IMR-90 (cell line): ENCODE results near the gene CAV3.

Experiments used
- CTCF ChIP-seq: conservative IDR thresholded peaks from 2 replicates; pipeline ENCODE4 v1.5.1; 2012; ENCODE audit warnings: mild to moderate bottlenecking, low read depth, low read length, improper control_type of control experiment
- MAZ ChIP-seq: IDR thresholded peaks from 2 replicates; pipeline ENCODE4 v1.6.1; 2012; ENCODE audit warnings: low read depth, mild to moderate bottlenecking, low read length, improper control_type of control experiment, moderate library complexity, borderline replicate concordance
- MXI1 ChIP-seq: IDR thresholded peaks from 2 replicates; pipeline ENCODE4 v1.6.1; 2012; ENCODE audit warnings: low read depth, mild to moderate bottlenecking, low read length, moderate library complexity, borderline replicate concordance
- POLR2A ChIP-seq: IDR thresholded peaks from 2 replicates; pipeline ENCODE4 v1.6.1; 2012; ENCODE audit warnings: mild to moderate bottlenecking, low read depth, low read length
- RAD21 ChIP-seq: IDR thresholded peaks from 2 replicates; pipeline ENCODE4 v1.6.1; 2012; ENCODE audit warnings: low read length, improper control_type of control experiment
- RFX5 ChIP-seq: IDR thresholded peaks from 2 replicates; pipeline ENCODE4 v1.8.0; 2012; ENCODE audit warnings: low read depth, mild to moderate bottlenecking, low read length, moderate library complexity

- TF ChIP-seq CTCF (no peak), POLR2A (no peak), MXI1 (no peak), MAZ (no peak), RFX5 (no peak), RAD21 (no peak)
Measured at GRCh38 chr3:8734137-8734878, 706 bp downstream of the CAV3 start.
